BE2C (cell line): ENCODE results near the gene AS3MT.
"Not testable (repeated sequence)": the region's sequence is repeated elsewhere in the genome, so short reads cannot be mapped to it uniquely, and the experiment has no call there.

Experiments
- DNase-seq: peaks from one replicate; pipeline ENCODE4 v3.0.0-alpha.2; 2020
- H3K27me3 ChIP-seq: fragments of 250-450 bp; sonication (Bioruptor Pico); 2 replicates; pipeline ENCODE4 v1.5.1; 2020; ENCODE audit warnings: mild to moderate bottlenecking
- H3K36me3 ChIP-seq: fragments of 250-450 bp; sonication (Bioruptor Pico); 2 replicates; pipeline ENCODE4 v1.5.1; 2020; ENCODE audit warnings: mild to moderate bottlenecking
- H3K4me1 ChIP-seq: fragments of 250-450 bp; sonication (Bioruptor Pico); 2 replicates; pipeline ENCODE4 v1.5.1; 2020
- H3K4me3 ChIP-seq: 2 replicates; pipeline ENCODE4 v1.5.1; 2011; ENCODE audit warnings: low read depth, low read length
- H3K9me3 ChIP-seq: fragments of 250-450 bp; sonication (Bioruptor Pico); 2 replicates; pipeline ENCODE4 v1.5.1; 2020
- CTCF ChIP-seq: IDR thresholded peaks from 2 replicates; pipeline ENCODE4 v1.5.1; 2012; ENCODE audit warnings: mild to moderate bottlenecking, low read depth, low read length

The AS3MT gene

DNA sequence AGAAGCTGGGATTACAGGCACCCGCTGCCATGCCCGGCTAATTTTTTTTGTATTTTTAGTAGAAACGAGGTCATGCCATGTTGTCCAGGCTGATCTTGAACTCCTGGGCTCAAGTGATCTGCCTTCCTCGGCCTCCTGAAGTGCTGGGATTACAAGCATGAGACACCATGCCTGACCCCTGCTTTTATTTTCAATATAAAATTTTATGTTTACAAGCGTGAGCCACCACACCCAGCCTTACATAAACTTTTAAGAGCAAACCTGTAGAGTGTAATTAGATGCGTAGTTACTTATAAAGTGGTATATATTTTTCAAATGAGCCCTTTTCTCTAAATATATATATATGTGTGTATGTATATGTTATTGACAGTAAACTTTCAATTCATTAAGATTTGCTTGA is 57.6 kb downstream of the AS3MT start:
- TF ChIP-seq CTCF: no peak
- DNase-seq: no peak
- Histone ChIP-seq H3K27me3 (no peaks in the 10 kb centered on the region), H3K4me3 (no peak overlapping the region), H3K4me1 (no peaks in the 10 kb centered on the region), H3K9me3 (no peaks in the 10 kb centered on the region), H3K36me3 (no peaks in the 10 kb centered on the region)

DNA sequence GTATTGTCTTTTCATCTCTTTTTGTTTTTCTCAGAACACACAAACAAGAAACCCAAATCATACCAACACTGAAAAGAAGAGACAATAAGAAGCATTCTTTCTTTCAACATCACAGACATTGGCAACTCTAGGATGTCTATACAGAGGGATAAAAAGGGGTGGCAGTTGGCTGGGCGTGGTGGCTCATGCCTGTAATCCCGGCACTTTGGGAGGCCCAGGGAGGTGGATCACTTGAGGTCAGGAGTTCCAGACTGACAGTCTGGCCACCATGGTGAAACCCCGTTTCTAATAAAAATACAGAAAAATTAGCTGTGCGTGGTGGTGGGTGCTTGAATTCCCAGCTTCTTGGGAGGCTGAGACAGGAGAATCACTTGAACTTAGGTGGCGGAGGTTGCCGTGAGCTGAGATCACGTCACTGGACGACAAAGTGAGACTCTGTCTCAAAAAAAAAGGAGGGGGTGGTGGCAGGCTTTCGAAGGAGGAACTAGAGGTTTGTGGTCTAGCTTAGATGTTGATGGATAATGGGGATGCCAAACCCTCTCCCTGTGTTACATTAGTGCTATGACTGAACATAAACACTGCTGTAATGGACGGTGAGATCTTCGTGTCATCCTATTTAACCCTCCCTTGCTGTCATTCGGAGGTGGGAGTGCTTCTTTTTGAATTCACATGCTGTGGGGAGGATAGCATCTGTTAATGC is 58.2 kb downstream of the AS3MT start:
- Histone ChIP-seq H3K4me3 (no peak overlapping the region), H3K27me3 (no peaks in the 10 kb centered on the region), H3K36me3 (no peaks in the 10 kb centered on the region), H3K4me1 (no peaks in the 10 kb centered on the region), H3K9me3 (no peaks in the 10 kb centered on the region)
- TF ChIP-seq CTCF: no peak
- no peak for DNase-seq

DNA sequence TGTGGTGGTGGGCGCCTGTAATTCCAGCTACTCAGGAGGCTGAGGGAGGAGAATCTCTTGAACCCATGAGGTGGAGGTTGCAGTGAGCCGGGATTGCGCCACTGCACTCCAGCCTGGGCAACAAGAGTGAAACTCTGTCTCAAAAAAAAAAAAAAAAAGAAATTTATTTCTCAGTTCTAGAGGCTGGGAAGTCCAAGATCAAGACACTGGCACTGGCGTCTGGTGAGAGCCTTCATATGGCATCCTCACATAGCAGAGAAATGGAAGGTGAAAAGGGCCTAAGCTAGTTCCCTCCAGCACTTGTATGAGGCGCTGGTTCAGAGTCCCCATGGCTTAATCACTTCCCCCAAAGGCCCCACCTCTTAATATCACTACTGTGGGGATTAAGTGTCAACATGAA is 59.2 kb downstream of the AS3MT start:
- H3K9me3 ChIP-seq, H3K27me3 ChIP-seq, H3K36me3 ChIP-seq, DNase-seq, H3K4me3 ChIP-seq, H3K4me1 ChIP-seq: not testable (repeated sequence)

- no peaks in the 10 kb centered on the region for H3K9me3 ChIP-seq
- TF ChIP-seq CTCF: no peak
- H3K36me3 ChIP-seq: no peaks in the 10 kb centered on the region
- H3K4me1 ChIP-seq: no peaks in the 10 kb centered on the region
- no peak for DNase-seq
- no peak overlapping the region for H3K4me3 ChIP-seq
- H3K27me3 ChIP-seq: no peaks in the 10 kb centered on the region
Measured at GRCh38 chr10:102930720-102931119, 61.5 kb downstream of the AS3MT start.

DNA sequence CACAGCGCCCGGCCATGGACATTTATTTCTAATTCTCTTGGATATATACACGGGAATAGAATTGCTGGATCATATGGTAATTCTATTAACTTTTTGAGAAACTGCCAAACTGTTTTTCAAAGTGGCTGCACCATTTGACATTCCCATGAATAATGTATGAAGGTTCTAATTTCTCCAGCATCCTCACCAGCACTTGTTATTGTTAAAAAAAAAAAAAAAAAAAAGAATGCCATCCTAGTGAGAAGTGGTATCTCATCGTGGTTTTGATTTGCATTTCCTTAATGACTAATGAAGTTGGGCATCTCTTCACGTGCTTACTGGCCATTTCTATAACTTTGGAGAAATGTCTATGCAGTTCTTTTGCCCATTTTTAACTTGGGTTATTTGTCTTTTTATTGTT is 62.4 kb downstream of the AS3MT start:
- Histone ChIP-seq H3K4me3 (no peak overlapping the region), H3K4me1 (no peaks in the 10 kb centered on the region), H3K36me3 (no peaks in the 10 kb centered on the region), H3K9me3 (no peaks in the 10 kb centered on the region), H3K27me3 (no peaks in the 10 kb centered on the region)
- no peak for TF ChIP-seq CTCF
- DNase-seq: no peak

DNA sequence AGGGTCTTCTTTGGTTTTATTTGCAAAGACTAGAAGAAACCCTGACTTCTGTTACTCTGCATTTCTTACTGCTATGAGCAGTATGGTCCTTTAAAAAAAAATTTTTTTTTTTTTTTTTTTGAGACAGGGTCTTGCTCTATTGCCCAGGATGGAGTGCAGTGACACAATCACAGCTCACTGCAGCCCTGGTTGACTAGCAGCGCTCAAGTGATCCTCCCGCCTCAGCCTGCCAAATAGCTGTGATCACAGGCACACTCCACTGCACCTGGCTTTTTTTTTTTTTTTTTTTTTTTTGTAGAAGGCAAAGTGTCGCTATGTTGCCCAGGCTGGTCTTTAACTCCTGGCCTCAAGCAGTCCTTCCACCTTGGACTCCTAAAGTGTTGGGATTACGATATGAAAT is 66.2 kb downstream of the AS3MT start:
- Histone ChIP-seq H3K4me1 (no peaks in the 10 kb centered on the region), H3K4me3 (no peak overlapping the region), H3K27me3 (no peaks in the 10 kb centered on the region), H3K36me3 (no peaks in the 10 kb centered on the region), H3K9me3 (no peaks in the 10 kb centered on the region)
- no peak for DNase-seq
- no peak for TF ChIP-seq CTCF
